NK-92 (cell line): ENCODE results near the gene FBXO2.

Experiments
- DNase-seq: peaks from one replicate; lab custom pipeline; 2025; ENCODE audit not compliant: unreplicated experiment; lab: John Stamatoyannopoulos, UW

FBXO2 gene, protein sequence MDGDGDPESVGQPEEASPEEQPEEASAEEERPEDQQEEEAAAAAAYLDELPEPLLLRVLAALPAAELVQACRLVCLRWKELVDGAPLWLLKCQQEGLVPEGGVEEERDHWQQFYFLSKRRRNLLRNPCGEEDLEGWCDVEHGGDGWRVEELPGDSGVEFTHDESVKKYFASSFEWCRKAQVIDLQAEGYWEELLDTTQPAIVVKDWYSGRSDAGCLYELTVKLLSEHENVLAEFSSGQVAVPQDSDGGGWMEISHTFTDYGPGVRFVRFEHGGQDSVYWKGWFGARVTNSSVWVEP

DNA sequence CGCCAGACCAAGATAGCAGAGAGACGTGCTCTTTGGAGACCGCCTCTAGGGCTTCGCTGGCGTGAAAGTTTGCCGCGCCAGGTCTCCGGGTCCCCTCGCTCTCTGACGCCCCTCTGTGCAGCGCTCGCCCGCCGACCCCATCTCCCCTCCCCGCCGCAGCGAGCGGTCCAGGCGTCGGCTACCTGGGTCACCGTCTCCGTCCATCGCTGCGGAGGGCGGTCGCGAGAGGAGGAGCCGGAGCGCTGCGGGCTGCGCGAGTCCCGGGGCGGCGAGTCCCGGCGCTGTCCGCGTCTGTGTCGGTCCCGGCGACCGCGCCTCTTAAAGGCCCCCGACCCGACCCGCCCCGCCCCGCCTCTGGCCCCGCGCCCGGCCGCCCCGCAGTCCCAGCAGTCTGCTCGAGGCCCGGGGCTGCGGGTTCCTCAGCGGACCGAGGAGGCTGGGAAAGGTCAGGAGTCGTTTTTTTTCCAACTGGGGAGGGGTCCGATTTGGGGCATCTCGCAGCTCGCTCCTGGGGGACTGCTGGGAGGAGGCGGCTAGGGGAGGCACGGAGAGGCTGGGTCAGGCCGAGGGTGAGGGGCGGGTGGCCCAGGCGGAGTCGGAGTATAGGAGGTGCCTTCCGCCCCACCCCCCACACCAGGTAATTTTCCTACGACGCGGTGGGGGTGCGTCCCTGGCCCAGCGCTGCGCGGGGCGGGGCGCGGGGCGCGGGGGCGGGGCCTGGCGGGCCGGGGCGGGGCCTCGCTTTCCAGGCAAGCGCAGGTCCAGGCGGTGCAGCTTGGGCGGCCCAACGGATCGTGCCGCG lies at the start of gene FBXO2, which contains the start of gene FBXO44:
FBXO2 (minus strand) TSS at position 293 of the 802 bp plus-strand sequence; CDS start at position 204, 89 bp downstream.
FBXO44 (plus strand) TSS at position 741 of the 802 bp plus-strand sequence. CDS start 959 bp downstream, outside the sequence.
- DNase-seq = no peak

DNA sequence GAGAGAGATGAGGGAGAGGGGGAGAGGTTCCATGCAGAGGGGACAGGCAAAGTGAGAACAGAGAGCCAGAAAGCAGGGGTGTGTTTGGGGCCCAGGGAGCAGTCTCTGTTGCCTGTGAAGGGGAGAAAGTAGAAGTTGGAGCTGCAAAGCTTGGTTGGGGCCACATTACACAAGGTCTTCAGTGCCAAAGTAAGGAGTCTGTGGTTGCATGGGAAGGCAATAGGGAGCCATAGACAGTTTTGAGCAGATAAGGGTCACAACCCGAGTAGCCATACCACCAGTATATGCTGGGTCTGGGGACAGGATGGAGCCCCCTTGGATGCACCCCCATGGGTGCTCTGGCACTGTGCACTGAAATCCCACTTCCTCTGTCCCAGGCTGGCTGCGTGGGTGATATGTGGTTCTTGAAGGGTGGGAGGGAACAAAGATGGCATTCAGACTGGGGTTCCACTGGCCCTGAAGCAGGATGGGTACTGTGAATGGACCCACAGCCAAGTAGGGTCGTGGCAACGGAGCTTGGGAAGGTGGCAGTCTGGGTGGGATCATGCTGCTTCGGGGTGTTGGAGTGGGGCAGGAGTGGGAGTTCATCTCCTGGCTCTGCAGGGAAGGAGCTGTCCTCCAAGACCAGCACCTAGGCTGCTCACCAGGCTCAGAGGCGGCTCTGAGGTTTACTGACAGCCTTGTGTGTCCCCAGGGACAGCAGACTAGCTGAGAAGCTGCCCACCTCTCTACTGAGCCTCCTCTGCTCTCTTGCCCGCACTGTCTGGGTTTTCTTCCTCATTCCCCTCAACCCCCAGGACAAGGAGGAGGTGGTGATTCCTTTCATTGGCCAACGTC lies 49.3 kb upstream of the FBXO2 start:
- no peak for DNase-seq

DNA sequence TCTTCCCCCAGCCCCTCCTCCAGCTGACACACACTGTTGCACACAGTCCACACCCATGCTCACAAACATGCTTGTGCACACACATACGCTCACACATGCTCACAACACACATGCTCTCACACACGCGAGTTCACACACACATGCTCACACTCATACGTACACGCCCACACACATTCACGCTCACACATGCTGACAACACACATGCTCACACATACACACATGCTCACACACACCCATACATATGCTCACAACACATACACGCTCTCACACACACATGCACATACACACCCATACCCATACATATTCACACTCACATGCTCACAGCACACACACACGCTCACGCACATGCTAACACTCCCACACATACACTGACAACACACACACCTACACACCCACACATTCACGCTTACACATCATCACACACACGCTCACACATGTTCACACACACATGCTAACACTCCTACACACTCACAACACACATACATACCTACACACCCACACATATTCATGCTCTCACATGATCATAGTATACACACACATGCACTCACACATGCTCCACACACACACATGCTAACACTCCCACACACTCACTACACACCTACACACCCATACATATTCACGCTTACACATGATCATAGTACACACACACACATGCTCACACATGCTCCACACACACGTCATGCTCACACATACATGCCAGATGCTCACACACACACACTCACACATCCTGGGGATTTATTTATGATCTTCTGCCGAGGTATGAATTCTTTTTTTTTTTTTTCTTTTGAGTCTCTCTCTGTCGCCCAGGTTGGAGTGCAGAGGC lies 48.0 kb upstream of the FBXO2 start:
- no peak for DNase-seq

DNA sequence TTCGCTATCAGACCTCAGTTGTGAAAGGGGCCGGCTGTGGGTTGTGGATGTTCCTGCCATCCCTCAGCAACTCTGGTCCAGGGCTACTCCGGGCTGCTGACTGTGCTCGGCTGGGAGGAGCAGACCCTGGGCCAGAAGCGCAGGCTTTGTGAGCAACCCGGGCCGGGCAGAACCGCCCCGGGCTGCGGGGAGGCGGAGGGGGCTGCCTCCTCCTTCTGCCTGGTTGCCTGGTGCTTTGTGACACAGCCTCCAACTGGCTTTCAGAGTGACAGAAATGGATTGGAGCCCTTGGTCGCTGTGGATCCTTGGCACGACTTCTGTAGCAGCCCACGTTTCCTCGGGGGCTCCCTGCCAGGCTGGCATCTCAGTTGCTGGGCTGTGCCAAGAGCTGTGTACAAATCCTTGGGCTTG lies 47.3 kb upstream of the FBXO2 start:
- no peak for DNase-seq

DNA sequence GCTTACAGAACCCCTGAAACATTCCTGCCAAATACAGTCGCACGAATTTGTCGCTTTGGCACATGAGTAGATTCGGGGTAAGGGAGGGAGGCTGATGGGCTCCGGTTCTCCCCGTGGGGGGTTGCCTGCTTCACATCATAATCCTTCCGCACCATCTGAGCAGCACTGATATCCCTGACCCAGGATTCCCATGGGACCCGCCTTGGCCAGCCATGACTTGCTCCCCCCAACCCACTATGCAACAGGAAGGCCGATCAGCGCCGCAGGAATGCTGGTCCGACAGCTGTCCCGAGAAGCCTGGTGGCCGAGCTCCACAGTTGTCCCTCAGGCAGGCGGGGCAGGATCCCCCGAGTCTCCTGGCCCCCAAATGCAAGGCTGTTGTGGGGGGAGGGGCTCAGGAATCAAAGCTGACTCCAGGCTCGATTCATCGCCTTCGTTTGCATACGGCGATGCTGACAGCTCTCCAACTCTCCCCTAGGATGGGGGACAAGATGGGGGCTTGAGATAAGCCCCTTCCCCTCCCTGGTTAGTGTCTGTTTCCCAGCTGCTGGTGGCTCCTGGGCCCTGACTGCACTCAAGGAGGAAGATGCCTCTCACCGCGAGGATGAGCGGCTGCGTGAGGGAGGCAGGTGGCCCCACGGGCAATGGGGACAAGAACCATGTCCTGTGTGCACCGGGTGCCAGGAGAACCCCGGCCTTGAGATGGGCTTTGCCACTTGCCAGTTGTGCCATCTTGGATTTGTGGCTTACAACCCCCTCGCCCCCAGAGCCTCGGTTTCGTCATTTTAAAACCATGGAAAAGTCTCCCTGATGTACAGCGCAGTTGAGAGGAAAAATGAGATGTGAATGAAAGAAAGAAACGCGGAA lies 46.6 kb upstream of the FBXO2 start:
- DNase-seq = no peak

DNA sequence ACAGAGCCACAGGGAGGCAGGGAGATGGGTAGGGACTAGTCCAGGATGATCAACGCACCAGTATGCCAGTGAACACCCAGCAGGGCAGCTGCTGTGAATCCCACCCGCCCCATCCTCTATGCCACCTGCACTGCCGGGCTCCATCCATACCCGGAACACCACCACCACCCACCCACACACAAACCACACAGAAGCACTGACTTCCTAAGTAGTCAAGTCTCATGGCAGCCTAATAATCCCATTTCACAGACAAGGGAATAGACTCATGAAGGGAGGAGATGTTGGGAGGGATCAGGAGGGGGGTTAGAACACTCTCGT lies 43.6 kb upstream of the FBXO2 start:
- DNase-seq = no peak

DNA sequence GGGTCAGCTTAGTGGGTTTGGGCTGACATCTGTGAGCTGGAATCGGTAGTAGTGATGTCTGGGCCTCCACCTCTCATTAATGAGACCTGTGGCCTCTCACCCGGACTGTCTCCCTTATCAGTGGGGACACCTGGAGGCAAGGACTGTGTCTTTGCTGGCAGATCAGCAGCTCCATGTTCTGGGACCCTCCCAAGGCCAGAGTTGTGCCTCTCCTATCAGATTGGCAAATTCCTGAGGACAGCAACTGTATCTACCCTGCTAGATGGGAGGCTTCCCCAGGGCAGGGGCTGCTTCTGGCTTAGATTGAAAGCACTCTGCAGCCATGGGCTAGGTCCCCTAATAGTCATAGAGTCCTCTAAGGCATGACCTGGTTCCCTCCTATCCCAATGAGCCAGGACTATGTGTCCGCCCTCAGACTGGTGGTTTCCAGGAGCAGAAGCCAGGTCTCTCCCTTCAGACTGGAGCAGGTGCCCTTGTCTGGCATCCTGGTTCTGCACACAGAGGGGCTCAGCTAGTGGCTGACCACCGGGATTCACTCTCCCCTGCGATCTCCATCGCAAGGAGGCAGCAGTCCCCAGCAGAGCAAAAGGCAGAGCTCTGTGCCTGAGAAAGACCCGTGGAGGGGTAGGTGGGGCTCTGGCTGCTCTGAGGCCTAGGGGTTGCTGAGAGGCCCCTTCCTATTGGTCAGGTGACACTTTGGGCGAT lies 43.1 kb upstream of the FBXO2 start:
- DNase-seq = no peak

DNA sequence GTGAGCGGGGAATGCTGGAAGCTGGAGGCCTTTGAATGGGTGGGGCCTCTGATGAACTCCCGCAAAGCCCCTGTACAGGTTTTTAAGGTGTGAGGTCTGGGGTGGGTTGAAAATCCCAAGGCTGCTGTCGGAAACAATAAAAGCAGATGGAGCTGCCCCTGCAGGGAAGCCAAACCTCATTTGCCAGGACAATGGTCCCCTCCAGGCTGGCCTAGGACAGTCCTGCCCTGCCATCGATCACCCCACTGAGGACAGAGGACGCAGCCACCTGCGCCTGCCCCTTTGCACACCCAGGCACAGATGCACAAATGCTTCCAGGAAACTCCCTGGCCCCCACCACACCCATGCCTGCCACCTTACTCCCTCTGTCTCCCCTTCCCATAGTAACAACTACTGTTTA lies 41.6 kb upstream of the FBXO2 start:
- no peak for DNase-seq

DNA sequence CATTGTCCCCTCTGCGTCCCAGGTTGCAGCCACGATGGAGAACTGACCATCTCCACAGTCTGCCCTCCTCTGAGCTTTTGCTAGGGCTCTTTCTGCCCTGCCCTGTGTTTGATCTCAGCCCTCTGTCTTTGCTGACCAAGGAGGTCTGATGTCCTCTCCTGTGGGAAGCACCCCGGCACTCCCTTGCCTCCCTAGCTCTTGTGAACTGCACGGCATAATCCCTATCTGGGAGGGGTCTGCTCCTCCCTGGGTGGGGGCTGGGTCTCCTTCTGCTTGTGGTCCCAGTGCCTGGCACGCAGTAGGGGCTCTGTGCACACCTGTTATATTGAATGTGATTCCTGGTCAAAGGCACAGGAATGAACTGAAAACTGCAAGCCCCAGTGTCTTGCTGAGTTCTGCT lies 39.7 kb upstream of the FBXO2 start:
- DNase-seq = no peak

DNA sequence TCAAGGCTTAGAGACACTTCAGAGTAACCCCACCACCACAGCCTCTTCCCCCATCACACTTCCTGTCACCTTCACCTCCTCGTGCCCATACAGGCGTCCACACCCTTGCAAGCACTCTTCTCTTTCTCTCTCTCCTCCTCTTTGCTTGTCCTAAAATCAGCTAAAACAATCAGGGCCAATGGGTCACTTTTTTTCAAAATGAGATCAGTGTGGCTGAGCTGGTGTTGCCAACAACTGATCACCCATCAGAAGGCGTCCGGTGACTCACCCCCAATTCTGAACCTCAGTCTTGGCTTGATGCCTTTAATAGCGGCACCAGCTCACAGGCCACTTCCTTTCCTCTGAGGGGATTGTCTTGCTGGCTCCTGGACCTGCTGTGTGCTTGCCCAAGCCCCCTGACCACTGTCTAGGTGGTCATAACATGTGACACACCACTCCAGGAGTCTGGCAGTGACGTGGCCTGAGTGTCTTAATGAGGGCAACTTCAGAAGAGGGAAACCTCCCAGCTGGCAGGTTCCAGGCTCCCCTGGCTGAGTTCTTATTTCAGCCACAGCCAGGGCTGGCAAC lies 38.9 kb upstream of the FBXO2 start:
- no peak for DNase-seq

DNA sequence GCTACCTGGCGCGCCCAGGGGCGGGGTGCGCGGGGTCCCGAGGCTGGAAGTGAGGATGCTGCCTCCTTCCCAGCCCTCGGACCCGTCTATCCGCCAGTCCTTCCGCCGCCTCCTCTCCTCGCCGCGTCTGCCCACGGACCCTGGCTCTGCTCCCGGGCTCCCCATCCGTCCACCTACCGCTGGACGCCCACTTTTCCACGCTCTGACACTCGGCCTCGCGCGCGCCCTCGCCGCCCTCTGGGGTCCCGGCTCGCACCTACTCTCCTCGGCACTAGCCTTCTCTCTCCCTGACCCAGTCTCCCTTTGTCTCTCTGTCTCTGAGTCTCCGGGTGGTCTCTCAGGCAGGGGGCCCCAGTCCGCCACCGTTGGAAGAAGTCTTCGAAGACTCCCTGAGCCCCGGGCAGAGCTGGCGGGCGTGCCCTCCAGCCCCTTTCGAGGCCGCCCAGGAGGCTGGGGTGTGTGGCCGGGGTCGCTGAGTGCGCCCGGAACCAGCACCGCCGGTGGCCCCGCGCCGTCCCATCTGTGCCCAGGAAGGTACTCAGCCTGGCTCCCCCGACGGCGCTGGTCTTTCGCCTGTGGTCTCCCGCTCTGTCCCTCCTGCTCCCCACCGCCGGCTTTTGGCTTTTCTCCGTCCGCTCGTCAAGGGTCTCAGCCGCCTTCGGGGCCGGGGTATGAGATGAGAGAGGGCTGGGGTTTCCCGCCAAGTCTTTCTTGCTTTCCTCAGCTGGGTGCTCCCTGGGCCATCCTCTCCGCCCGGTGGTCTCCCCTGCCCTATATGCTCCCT lies 37.9 kb upstream of the FBXO2 start:
- DNase-seq = no peak

DNA sequence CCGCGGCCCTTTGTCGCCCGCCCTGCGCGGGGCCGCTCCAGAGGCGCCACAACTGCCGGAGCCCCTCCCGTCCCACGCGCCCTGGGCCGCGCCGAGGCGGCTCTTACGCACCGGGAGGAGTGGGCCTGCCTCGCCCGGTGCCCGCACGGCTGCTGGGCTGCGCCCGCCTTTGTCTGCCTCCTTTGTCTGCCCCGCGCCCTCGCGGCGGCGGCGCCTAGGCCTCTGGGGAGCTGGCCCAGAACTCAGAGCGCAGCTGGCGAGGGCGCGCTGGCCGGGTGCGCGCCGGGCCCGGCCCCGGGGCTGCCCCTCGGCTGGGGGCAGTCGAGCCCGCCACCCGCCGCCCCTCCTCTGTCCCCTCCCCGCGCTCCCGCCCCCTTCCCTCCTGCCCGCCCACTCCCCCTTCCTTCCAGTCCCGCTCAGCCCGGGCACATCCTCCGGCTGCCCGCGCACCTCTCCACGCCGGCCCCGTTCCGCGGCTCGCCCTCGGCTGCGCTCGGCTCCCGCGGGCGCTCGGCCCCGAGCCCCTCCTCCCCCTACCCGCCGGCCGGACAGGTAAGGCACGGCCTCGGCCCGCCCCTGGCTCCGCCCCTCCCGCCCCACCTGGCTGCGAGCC lies 37.2 kb upstream of the FBXO2 start, which contains the start of gene DRAXIN:
DRAXIN (plus strand) TSS at position 409 of the 613 bp plus-strand sequence. CDS start 14,549 bp downstream, outside the sequence.
- no peak for DNase-seq

DNA sequence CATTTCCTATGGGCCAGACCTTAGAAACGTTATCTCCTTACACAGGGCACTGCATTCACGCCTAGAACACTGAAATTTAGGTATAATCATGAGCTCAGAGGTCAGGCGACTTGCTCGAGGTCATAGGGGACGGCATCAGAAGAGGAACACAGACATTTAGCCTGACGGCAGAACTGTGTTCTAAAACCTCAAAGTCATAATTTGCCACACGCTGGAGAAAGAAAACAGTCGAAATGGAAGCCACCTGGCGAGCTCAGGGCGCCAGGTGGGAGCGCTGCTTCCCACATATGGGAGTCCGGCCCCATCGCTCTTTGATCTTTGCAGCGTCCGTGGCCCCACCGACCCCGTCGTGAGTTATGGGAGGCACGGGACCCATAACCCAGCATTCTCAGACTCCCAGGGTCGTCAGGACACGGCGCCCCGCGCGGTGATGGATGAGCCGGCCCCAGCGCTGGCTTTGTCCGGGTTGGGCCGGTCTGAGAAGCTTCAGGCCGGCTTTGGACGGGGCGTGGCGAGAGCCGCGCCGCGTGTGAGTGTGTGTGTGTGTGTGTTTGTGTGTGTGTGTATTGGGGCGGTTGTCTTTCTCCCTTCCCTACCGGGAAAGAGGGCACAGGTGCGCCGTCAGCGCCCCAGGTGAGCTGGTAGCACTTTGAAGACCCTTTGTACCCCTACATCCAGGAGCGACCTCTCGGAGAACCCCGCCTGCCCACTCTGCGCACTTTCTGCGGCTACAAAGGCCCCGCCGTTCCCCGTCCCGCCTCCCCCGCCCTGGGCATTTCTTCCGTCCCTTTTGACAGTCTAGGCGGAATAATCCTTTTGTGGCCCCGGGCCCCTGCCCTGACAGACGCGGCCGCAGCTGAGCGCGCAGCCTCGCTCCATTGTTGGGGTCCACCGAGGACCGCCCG lies 36.4 kb upstream of the FBXO2 start:
- no peak for DNase-seq

DNA sequence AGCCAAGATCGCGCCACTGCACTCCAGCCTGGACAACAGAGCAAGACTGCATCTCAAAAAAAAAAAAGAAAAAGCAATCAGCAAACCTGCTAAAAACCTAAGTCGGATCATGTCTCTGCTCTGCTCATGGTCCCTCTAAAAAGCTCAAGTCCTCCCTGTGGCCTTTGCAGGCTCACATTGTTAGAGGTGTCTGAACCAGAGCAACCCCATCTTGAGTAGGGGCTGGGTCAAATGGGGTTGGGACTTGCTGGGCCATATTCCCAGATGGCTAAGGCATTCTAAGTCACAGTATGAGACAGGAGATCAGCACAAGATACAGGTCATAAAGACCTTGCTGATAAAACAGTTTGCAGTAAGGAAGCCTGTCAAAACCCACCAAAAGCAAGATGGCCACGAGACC lies 34.3 kb upstream of the FBXO2 start:
- no peak for DNase-seq

DNA sequence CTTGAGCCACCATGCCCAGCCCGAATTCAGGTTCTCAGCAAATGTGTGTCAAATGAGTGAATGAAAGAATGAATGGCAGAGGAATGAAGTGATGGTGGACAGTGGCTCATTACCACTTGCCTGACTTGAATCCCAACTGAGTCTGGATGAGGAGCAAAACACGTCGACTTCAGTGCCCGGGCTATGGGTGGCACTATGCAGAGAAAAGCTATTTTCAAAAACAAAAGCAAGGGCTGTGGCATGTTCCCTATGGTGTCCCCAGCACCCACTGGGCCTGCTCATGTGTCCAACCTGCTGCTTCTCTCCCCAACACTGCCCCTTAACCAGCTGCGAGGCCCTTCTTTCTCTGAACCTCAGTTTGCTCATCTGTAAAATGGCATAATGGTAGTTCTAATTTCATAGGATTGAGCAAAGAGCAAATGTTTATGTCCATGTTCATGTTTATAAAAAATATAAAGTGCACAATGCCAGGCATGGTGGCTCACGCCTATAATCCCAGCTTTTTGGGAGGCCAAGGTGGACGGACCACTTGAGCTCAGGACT lies 31.1 kb upstream of the FBXO2 start:
- DNase-seq = no peak

DNA sequence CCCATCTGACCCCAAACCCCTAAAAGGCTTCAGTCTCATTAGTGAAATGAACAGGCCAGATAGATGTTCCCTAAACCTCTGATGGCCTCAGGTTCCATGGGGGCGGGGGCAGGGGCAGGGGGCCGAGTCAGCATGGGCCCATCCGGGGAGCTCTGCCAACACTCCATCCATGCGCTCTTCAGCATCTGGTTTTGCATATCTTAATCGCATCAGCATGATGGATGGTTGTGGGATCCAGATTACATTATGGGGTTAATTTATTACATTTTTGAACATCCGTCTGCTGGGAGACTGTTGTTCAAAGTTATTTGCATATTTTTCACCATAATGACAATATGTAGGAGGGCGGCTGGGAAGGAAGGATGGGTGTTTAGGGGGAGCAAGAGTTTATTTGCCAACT lies 29.8 kb upstream of the FBXO2 start:
- no peak for DNase-seq
